ENCODE results near the gene GLCCI1. TPM values are rescaled to one million over a fixed set of nuclear protein-coding genes. Genes with fewer than 3 reads are reported as not detected.
A peak's percentile ranks its signal among the peaks of the same experiment; 100 is the strongest.

The GLCCI1 gene
- total RNA-seq, 1 donor from 2014 or later, result 27.9 TPM

DNA sequence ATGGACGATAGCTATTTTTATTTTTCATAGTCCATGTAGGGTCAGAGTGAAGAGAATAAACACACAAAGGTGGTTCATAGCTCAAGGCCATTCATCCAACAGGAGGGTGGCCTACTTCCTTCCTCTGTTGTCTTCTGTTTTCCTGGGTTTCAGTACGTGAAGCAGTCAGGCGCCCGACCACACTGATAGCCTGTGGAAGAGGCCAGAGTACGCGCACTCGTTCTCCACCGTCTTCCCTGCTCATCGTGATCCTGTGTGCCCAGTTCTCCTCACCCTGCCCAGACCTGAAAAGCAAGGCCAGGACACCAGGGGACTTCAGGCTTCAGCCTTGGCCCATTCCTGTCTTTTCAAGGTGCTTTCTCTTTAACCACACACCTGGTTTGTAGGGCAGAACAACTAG lies 134.7 kb downstream of the GLCCI1 start:
- intact Hi-C loops (cut with micrococcal nuclease), result no loop called here
- H3K9me3 Mint-ChIP-seq, result peaks cover 24% of the 10 kb centered on the region
- no peak overlapping the region for H3K27ac Mint-ChIP-seq
- peaks cover 13% of the 10 kb centered on the region for H3K4me1 Mint-ChIP-seq (ENCODE audit: low read depth)
- H3K27me3 Mint-ChIP-seq (ENCODE audit: low read depth), result no peaks in the 10 kb centered on the region
- no peak overlapping the region for H3K4me3 Mint-ChIP-seq (ENCODE audit: low read depth)
- H3K36me3 Mint-ChIP-seq (ENCODE audit: low read depth), result peaks cover 24% of the 10 kb centered on the region
- no peak for DNase-seq (ENCODE audit: low spot score)

DNA sequence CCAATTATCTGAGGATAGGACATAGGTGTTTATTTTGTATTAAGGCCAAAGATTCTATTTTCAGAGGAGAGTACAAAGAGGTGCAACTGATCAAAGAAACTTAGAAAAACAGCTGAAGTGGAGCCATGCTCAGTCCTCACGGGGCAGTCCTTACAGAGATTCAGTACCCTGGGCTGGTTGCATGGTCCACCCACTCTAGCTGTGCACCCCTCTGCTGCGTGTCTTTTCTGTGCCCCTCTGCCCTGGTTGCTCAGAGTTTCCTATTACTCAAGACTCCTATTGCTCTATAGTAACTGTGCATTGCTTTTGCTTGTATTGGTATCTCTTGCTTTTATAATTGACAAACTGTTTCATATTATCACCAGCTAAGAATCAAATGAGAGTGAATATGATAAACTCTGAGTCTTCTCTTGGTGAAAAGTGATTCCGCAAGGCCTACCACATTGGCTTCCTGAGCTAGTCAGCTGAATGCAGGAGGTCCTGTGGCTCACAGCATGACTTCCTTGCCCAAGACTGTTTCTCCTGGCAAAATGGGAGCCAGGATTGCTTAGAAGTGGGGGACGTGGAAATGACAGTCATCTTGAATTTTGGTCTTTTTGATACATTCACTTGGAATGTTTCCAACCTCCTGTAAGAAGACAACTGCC lies 137.0 kb downstream of the GLCCI1 start:
- Mint-ChIP-seq H3K36me3 (ENCODE audit: low read depth) (peaks cover 13% of the 10 kb centered on the region), H3K4me1 (ENCODE audit: low read depth) (peaks cover 14% of the 10 kb centered on the region), H3K4me3 (ENCODE audit: low read depth) (no peak overlapping the region), H3K27ac (no peak overlapping the region), H3K9me3 (peaks cover 10% of the 10 kb centered on the region), H3K27me3 (ENCODE audit: low read depth) (no peaks in the 10 kb centered on the region)
- intact Hi-C loops (cut with micrococcal nuclease), result no loop called here
- no peak for DNase-seq (ENCODE audit: low spot score)

GRCh38 chr7:8109196-8110022 lies 140.8 kb downstream of the GLCCI1 start:
- H3K27ac Mint-ChIP-seq, result no peak overlapping the region
- no peaks in the 10 kb centered on the region for H3K9me3 Mint-ChIP-seq
- no peak for DNase-seq (ENCODE audit: low spot score)
- H3K27me3 Mint-ChIP-seq (ENCODE audit: low read depth), result no peaks in the 10 kb centered on the region
- H3K36me3 Mint-ChIP-seq (ENCODE audit: low read depth), result peaks cover 7% of the 10 kb centered on the region
- intact Hi-C loops (cut with micrococcal nuclease), result no loop called here
- no peak overlapping the region for H3K4me3 Mint-ChIP-seq (ENCODE audit: low read depth)
- peaks cover 29% of the 10 kb centered on the region for H3K4me1 Mint-ChIP-seq (ENCODE audit: low read depth)

DNA sequence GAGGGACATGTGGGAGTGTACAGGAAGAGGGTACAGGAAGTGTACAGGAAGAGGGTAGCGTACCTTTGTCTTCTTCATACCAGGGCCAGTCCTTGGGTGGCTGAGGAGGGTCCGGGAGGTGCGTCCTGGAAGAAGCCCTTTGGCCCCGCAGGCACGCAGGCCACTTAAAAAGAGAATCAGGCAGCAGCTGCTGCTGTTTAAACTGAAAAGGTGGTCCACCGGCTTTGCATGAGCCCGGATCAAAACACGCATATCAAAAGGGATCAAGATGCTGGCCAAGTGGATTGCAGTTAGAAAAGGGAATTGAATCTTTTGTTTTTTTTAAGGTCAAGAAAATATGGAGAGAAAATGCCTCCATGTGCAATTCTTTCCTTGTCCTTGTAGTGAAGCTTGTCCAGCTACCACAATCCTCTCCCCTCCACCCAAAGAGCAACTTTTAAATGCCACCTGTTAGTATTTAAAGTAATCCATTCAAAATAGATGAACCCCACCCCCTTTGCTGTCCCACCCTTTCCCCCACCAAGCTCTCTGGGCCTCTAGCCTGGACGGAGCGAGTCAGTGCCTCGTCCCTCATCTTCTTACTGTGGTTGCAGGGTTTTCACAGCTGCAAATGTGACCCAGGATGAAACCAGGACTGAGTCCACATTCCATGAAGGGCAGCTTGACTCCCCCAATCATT lies 142.8 kb downstream of the GLCCI1 start:
- Mint-ChIP-seq H3K4me3 (ENCODE audit: low read depth) (no peak overlapping the region), H3K4me1 (ENCODE audit: low read depth) (peaks cover 35% of the 10 kb centered on the region), H3K27ac (no peak overlapping the region), H3K9me3 (peaks cover 3% of the 10 kb centered on the region), H3K36me3 (ENCODE audit: low read depth) (peaks cover 17% of the 10 kb centered on the region), H3K27me3 (ENCODE audit: low read depth) (no peaks in the 10 kb centered on the region)
- DNase-seq (ENCODE audit: low spot score), result no peak
- intact Hi-C loops (cut with micrococcal nuclease), result no loop called here

DNA sequence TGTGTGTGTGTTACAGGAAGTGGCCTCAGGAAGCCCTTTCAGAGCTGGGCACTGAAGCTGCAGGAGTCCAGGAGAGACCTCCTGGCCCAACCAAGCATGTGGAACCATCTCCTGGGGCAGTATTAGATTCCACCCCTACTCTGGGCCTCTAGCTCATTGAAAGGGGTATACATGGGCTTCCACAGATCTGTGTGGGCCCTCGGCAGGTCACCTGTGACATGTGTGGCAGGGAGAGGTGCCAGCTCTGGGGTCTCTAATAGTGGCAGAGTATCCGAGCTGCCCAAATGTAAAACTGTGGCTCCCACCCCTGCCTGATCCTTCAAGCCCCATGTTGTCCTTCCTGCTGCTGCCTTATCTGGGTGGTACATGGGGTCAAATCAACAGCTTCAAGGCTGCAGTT lies 144.1 kb downstream of the GLCCI1 start:
- H3K9me3 Mint-ChIP-seq, result peaks cover 8% of the 10 kb centered on the region
- H3K27me3 Mint-ChIP-seq (ENCODE audit: low read depth), result no peaks in the 10 kb centered on the region
- intact Hi-C loops (cut with micrococcal nuclease), result no loop called here
- H3K4me1 Mint-ChIP-seq (ENCODE audit: low read depth), result peaks cover 45% of the 10 kb centered on the region
- no peak for DNase-seq (ENCODE audit: low spot score)
- H3K4me3 Mint-ChIP-seq (ENCODE audit: low read depth), result no peak overlapping the region
- H3K36me3 Mint-ChIP-seq (ENCODE audit: low read depth), result peaks cover 17% of the 10 kb centered on the region
- H3K27ac Mint-ChIP-seq, result no peak overlapping the region

GRCh38 chr7:8113184-8113583 lies 144.6 kb downstream of the GLCCI1 start:
- DNase-seq (ENCODE audit: low spot score), result no peak
- intact Hi-C loops (cut with micrococcal nuclease), result no loop called here
- H3K27ac Mint-ChIP-seq, result no peak overlapping the region
- H3K9me3 Mint-ChIP-seq, result peaks cover 8% of the 10 kb centered on the region
- no peaks in the 10 kb centered on the region for H3K27me3 Mint-ChIP-seq (ENCODE audit: low read depth)
- peaks cover 49% of the 10 kb centered on the region for H3K4me1 Mint-ChIP-seq (ENCODE audit: low read depth)
- H3K36me3 Mint-ChIP-seq (ENCODE audit: low read depth), result peaks cover 17% of the 10 kb centered on the region
- H3K4me3 Mint-ChIP-seq (ENCODE audit: low read depth), result no peak overlapping the region

GRCh38 chr7:8114175-8114574 lies 145.6 kb downstream of the GLCCI1 start:
- H3K9me3 Mint-ChIP-seq, result peaks cover 8% of the 10 kb centered on the region
- no peak for DNase-seq (ENCODE audit: low spot score)
- H3K36me3 Mint-ChIP-seq (ENCODE audit: low read depth), result peaks cover 14% of the 10 kb centered on the region
- peaks cover 55% of the 10 kb centered on the region for H3K4me1 Mint-ChIP-seq (ENCODE audit: low read depth)
- no peaks in the 10 kb centered on the region for H3K27me3 Mint-ChIP-seq (ENCODE audit: low read depth)
- H3K27ac Mint-ChIP-seq, result peak overlapping the region; percentile 1
- no peak overlapping the region for H3K4me3 Mint-ChIP-seq (ENCODE audit: low read depth)
- intact Hi-C loops (cut with micrococcal nuclease), result loop anchor here (2.0 kb wide), 1 partner anchor 15 kb away; no protein-coding TSS in a partner anchor

- no peak for DNase-seq (ENCODE audit: low spot score)
- H3K4me3 Mint-ChIP-seq (ENCODE audit: low read depth), result no peak overlapping the region
- H3K4me1 Mint-ChIP-seq (ENCODE audit: low read depth), result peaks cover 54% of the 10 kb centered on the region
- peaks cover 8% of the 10 kb centered on the region for H3K9me3 Mint-ChIP-seq
- intact Hi-C loops (cut with micrococcal nuclease), result loop anchor here (2.0 kb wide), 1 partner anchor 13 kb away; no protein-coding TSS in a partner anchor
- H3K36me3 Mint-ChIP-seq (ENCODE audit: low read depth), result peaks cover 13% of the 10 kb centered on the region
- no peaks in the 10 kb centered on the region for H3K27me3 Mint-ChIP-seq (ENCODE audit: low read depth)
- H3K27ac Mint-ChIP-seq, result peak overlapping the region; percentile 20
Observed at GRCh38 chr7:8115547-8116402, 147.2 kb downstream of the GLCCI1 start.

DNA sequence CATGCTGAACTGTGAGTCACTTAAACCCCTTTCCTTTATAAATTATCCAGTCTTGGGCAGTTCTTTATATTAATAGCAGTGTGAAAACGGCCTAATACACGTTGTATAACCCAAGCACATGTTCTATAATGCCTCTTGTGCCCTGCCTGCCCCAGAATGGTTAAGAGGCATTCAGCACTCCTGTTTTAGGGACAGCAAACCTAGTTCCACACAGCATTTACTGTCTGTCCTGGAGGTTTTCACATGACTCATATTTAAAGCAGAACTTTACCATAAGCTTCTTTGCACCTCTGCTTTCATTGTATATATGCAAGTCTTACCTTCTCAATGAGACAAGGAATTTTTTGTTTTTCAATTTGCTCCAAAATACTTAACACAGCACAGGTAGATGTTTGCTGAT lies 148.6 kb downstream of the GLCCI1 start:
- Mint-ChIP-seq H3K4me1 (ENCODE audit: low read depth) (peaks cover 61% of the 10 kb centered on the region), H3K36me3 (ENCODE audit: low read depth) (peaks cover 13% of the 10 kb centered on the region), H3K9me3 (peaks cover 8% of the 10 kb centered on the region), H3K27me3 (ENCODE audit: low read depth) (no peaks in the 10 kb centered on the region), H3K27ac (no peak overlapping the region), H3K4me3 (ENCODE audit: low read depth) (no peak overlapping the region)
- intact Hi-C loops (cut with micrococcal nuclease), result loop anchor here (1.0 kb wide), 1 partner anchor 8 kb away; no protein-coding TSS in a partner anchor
- DNase-seq (ENCODE audit: low spot score), result no peak

DNA sequence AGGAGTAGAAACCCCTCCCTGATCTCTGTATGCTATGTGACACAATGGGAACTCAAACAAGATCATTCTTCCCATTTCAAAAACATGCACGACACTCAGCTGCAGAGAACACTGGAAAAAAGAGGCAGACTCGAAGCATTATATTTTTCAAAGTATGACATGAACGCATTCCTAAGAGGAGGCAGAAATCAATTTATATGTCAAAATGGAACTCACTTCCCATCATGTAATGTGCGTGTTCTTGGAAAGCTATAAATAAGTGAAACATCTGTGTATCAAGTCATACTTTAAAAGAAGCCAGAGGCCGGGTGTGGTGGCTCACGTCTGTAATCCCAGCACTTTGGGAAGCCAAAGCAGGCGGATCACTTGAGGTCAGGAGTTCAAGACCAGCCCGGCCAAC lies 150.7 kb downstream of the GLCCI1 start:
- Mint-ChIP-seq H3K4me1 (ENCODE audit: low read depth) (peaks cover 60% of the 10 kb centered on the region), H3K9me3 (peaks cover 8% of the 10 kb centered on the region), H3K27me3 (ENCODE audit: low read depth) (no peaks in the 10 kb centered on the region), H3K36me3 (ENCODE audit: low read depth) (peaks cover 10% of the 10 kb centered on the region), H3K27ac (no peak overlapping the region), H3K4me3 (ENCODE audit: low read depth) (no peak overlapping the region)
- intact Hi-C loops (cut with micrococcal nuclease), result no loop called here
- DNase-seq (ENCODE audit: low spot score), result no peak

DNA sequence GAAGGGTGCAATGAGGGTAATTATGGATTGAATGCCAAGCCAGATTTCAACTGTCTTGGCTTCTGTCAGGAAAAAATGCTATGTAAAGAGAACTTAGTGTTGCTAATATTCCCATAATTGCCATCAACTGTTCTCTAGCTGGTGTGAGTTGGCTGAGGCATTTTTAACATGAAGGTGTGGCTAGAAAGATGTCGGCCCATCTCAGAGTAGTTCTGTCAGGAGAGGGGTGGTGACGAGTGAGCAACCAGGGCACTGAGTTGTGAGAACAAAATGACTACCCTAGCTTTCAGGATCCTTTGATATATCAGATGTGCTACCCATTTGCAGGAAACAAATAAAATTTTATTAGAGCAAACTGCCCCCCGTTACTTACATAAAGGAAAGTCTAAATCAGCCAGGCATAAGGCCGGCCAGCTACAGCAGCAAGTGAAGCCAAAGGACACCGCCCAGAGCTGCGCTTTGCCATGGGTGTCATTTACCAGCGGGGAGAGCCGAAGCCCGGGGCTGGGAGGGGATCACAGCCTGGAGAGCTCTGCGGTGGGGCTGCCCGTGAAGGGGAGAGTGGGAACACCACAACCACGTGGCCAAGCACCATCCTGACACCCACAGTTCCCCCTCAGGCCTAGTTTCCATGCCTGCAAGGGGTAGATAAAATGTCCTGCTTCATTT lies 151.9 kb downstream of the GLCCI1 start:
- Mint-ChIP-seq H3K27ac (no peak overlapping the region), H3K27me3 (ENCODE audit: low read depth) (no peaks in the 10 kb centered on the region), H3K36me3 (ENCODE audit: low read depth) (peaks cover 14% of the 10 kb centered on the region), H3K4me3 (ENCODE audit: low read depth) (no peak overlapping the region), H3K4me1 (ENCODE audit: low read depth) (peaks cover 59% of the 10 kb centered on the region), H3K9me3 (peaks cover 8% of the 10 kb centered on the region)
- intact Hi-C loops (cut with micrococcal nuclease), result no loop called here
- DNase-seq (ENCODE audit: low spot score), result no peak

DNA sequence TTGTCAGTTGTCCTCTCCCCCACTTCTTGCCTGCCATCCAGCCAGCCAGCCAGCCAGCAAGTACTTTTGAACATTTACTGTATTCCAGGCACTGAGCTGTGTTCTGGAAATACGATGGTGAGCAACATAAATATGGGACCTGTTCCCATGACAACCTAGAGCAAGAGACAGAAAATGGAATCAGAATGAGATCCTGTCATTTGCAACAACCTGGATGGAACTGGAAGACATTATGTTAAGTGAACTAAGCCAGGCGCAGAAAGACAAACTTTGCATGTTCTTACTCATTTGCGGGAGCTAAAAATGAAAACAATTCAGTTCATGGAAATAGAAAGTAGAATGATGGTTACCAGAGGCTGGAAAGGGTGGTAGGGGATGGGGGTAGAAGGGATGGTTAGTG lies 152.6 kb downstream of the GLCCI1 start:
- DNase-seq (ENCODE audit: low spot score), result no peak

More for the DNA sequence above, 152.6 kb downstream of the GLCCI1 start:
- no peak overlapping the region for H3K4me3 Mint-ChIP-seq (ENCODE audit: low read depth)
- intact Hi-C loops (cut with micrococcal nuclease), result no loop called here
- H3K36me3 Mint-ChIP-seq (ENCODE audit: low read depth), result peaks cover 7% of the 10 kb centered on the region
- H3K9me3 Mint-ChIP-seq, result peaks cover 5% of the 10 kb centered on the region
- no peaks in the 10 kb centered on the region for H3K27me3 Mint-ChIP-seq (ENCODE audit: low read depth)
- peaks cover 59% of the 10 kb centered on the region for H3K4me1 Mint-ChIP-seq (ENCODE audit: low read depth)
- H3K27ac Mint-ChIP-seq, result peak overlapping the region; percentile 54

Measured in activated T-helper 2 cell treated with anti-CD3 and anti-CD28 coated beads, Interferon-gamma antibody, Interleukin-2, Interleukin-4, amounts not matched to agents 10 μg/mL and 5 μg/mL and 100 μg/mL, durations not matched to agents 14 hours and 24 hours and 36 hours (primary cell).